Prostate gland (tissue), 2 donors: Measurements from ENCODE around the gene WDR18.

Source experiments
- CTCF ChIP-seq, 4 experiments: fragments of 200-600 bp in 2 of 4; fragments of 450-650 bp in 2 of 4; sonication (generic) in 2 of 4; IDR thresholded peaks; 1 replicate in 3 of 4; 2 replicates in 1 of 4; pipeline ENCODE4 v1.5.1; 2016 to 2019; ENCODE audit warnings: antibody characterized with exemption in 4 of 4, mild to moderate bottlenecking in 2 of 4, moderate library complexity in 2 of 4
- POLR2A ChIP-seq: fragments of 450-650 bp; IDR thresholded peaks from one replicate; pipeline ENCODE4 v1.6.1; 2016; ENCODE audit warnings: antibody characterized with exemption, mild to moderate bottlenecking

- TF ChIP-seq CTCF (IDR thresholded peaks at IDR 0.05): no peak
- no peak for TF ChIP-seq POLR2A
These were observed 55.0 kb downstream of the WDR18 start for GRCh38 chr19:1038978-1039645.
